Fibroblast of skin of left quadriceps (primary cell): ENCODE data around the gene KRTAP2-4.
A peak's percentile ranks its signal among the peaks of the same experiment; 100 is the strongest.
"Not testable (repeated sequence)": the region's sequence is repeated elsewhere in the genome, so short reads cannot be mapped to it uniquely, and the experiment has no call there.

Experiments
- DNase-seq, 2 experiments: peaks; one replicate each; pipeline ENCODE4 v3.0.0-alpha.2; 2013; ENCODE audit warnings: low read depth in 2 of 2

Gene KRTAP2-4

GRCh38 chr17:41071606-41072360 is 6.1 kb upstream of the KRTAP2-4 start:
- no peak for DNase-seq

GRCh38 chr17:41069031-41069430 is 3.4 kb upstream of the KRTAP2-4 start:
- DNase-seq: no peak

- DNase-seq: peak; percentile 86 to 87
Observed at GRCh38 chr17:41067281-41067680, 1.6 kb upstream of the KRTAP2-4 start.

- not testable (repeated sequence) for DNase-seq
Observed at GRCh38 chr17:41065016-41065689, 526 bp downstream of the KRTAP2-4 start.

- no peak for DNase-seq
Observed at GRCh38 chr17:41064301-41064700, 1.4 kb downstream of the KRTAP2-4 start.

- no peak for DNase-seq
Observed at GRCh38 chr17:41063449-41063848, 2.2 kb downstream of the KRTAP2-4 start.

GRCh38 chr17:41061964-41062363 is 3.7 kb downstream of the KRTAP2-4 start:
- peak; percentile 97 to 98 for DNase-seq

GRCh38 chr17:41060052-41060604 is 5.6 kb downstream of the KRTAP2-4 start, which contains the start of gene KRTAP2-3:
Gene KRTAP2-3 (minus strand): TSS chr17:41060114. CDS start chr17:41060050, 64 bp downstream.
- DNase-seq: peak; percentile 91 to 92

- DNase-seq: peak; percentile 93
Observed at GRCh38 chr17:41059276-41060051, 6.2 kb downstream of the KRTAP2-4 start.

- no peak for DNase-seq
Observed at GRCh38 chr17:41058741-41059140, 6.9 kb downstream of the KRTAP2-4 start.

GRCh38 chr17:41057547-41057946 is 8.1 kb downstream of the KRTAP2-4 start:
- no peak for DNase-seq

- not testable (repeated sequence) for DNase-seq
Observed at GRCh38 chr17:41055130-41055529, 10.5 kb downstream of the KRTAP2-4 start, which contains the start of gene KRTAP2-2. Gene KRTAP2-2 (minus strand): TSS chr17:41055230. CDS start chr17:41055211, 19 bp downstream.

- DNase-seq: not testable (repeated sequence)
Observed at GRCh38 chr17:41054556-41054955, 11.1 kb downstream of the KRTAP2-4 start.

GRCh38 chr17:41054025-41054424 is 11.7 kb downstream of the KRTAP2-4 start:
- no peak for DNase-seq

GRCh38 chr17:41052566-41052965 is 13.1 kb downstream of the KRTAP2-4 start:
- peak in 1 of 2 experiments; percentile 54 for DNase-seq

GRCh38 chr17:41049110-41049509 is 16.6 kb downstream of the KRTAP2-4 start:
- DNase-seq: no peak

- DNase-seq: no peak
Observed at GRCh38 chr17:41048441-41048840, 17.2 kb downstream of the KRTAP2-4 start.

GRCh38 chr17:41046735-41047465 is 18.8 kb downstream of the KRTAP2-4 start, which contains the start of gene KRTAP2-1:
Gene KRTAP2-1 (minus strand): TSS chr17:41047316. CDS start chr17:41047267, 49 bp downstream.
- not testable (repeated sequence) for DNase-seq

GRCh38 chr17:41042953-41043352 is 22.7 kb downstream of the KRTAP2-4 start:
- DNase-seq: no peak

GRCh38 chr17:41040783-41041571 is 24.7 kb downstream of the KRTAP2-4 start, which contains the start of gene KRTAP1-1:
Gene KRTAP1-1 (minus strand): TSS chr17:41041450. CDS start chr17:41041397, 53 bp downstream.
- DNase-seq: not testable (repeated sequence)
